Measurements from ENCODE around the gene SLC1A2.

Gene SLC1A2

GRCh38 chr11:35242412-35243242, 176.7 kb downstream of the SLC1A2 start:
- Histone ChIP-seq H3K4me1 (peaks cover 0 to 16% (median 11%) of the 10 kb centered on the region in 4 donors), H3K36me3 (no peaks in the 10 kb centered on the region), H3K27me3 (no peaks in the 10 kb centered on the region), H3K27ac (no peak overlapping the region), H3K9me3 (no peaks in the 10 kb centered on the region), H3K4me3 (no peak overlapping the region)
- no peak for TF ChIP-seq CTCF (IDR thresholded peaks at IDR 0.05)
- intact Hi-C loops (cut with DNase I; ENCODE audit: low total_unique reads) = no loop called here
- no peak for DNase-seq

GRCh38 chr11:35241531-35241930, 177.8 kb downstream of the SLC1A2 start:
- DNase-seq = no peak
- H3K27ac ChIP-seq = no peak overlapping the region
- H3K27me3 ChIP-seq = no peaks in the 10 kb centered on the region
- H3K4me3 ChIP-seq = no peak overlapping the region
- H3K4me1 ChIP-seq = peaks cover 0 to 9% (median 2%) of the 10 kb centered on the region in 4 donors
- no peak for TF ChIP-seq CTCF (IDR thresholded peaks at IDR 0.05)
- H3K9me3 ChIP-seq = no peaks in the 10 kb centered on the region
- intact Hi-C loops (cut with DNase I; ENCODE audit: low total_unique reads) = no loop called here
- H3K36me3 ChIP-seq = no peaks in the 10 kb centered on the region

GRCh38 chr11:35241083-35241482, 178.3 kb downstream of the SLC1A2 start:
- H3K4me3 ChIP-seq = no peak overlapping the region
- TF ChIP-seq CTCF (IDR thresholded peaks at IDR 0.05) = no peak
- no peaks in the 10 kb centered on the region for H3K9me3 ChIP-seq
- intact Hi-C loops (cut with DNase I; ENCODE audit: low total_unique reads) = no loop called here
- peaks cover 0 to 5% (median under 1%) of the 10 kb centered on the region in 4 donors for H3K4me1 ChIP-seq
- DNase-seq = no peak
- no peak overlapping the region for H3K27ac ChIP-seq
- no peaks in the 10 kb centered on the region for H3K27me3 ChIP-seq
- no peaks in the 10 kb centered on the region for H3K36me3 ChIP-seq

DNA sequence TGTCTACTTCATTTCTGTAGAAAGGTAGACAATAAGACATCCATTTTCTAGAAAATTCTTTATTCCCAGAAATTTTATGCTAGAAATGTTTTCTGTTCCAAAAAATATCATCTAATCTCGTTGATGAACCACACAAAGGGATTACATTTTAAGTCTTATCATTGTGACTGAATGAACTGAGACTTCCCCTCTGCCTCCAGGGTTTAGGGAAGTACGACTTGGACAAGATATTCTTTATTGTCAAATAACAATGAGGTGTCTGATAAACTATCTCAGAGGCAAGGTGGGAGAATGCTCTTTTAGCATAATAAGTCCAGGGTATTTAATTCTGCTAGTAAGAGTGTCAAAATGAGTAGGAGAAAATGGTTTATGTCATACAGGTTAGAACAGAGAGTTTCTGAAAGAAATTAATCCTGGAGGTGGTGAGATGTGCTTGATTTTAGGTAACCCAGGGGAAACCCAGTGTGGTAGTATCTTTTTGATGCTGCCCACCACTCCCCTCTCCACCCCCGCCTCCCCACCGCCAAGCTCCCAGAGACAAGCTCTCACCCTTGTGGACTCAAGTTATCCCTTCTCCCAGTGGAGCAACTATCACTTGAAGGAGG, 179.8 kb downstream of the SLC1A2 start:
- no peak for DNase-seq
- no peak overlapping the region for H3K27ac ChIP-seq
- intact Hi-C loops (cut with DNase I; ENCODE audit: low total_unique reads) = no loop called here

DNA sequence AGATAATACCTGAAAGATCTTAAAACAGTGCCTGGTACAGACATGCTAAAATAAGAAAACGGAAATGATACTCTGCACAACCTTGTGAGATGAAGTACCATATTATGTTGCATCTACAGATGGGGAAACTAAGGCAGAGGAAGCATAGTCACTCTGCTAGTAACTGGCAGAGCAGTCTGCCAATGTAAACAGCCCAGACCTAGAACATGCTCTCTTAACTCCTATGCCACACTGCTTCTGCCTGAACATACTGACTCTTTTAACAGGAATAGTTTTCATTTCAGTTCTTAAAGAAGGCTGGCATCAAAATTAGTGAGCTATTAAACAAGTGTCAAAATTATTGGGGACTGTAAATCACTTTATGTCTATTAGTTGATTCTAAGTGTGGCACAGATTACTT, 180.5 kb downstream of the SLC1A2 start:
- H3K4me3 ChIP-seq = no peak overlapping the region
- TF ChIP-seq CTCF (IDR thresholded peaks at IDR 0.05) = no peak
- intact Hi-C loops (cut with DNase I; ENCODE audit: low total_unique reads) = no loop called here
- no peaks in the 10 kb centered on the region for H3K36me3 ChIP-seq
- no peaks in the 10 kb centered on the region for H3K9me3 ChIP-seq
- H3K27ac ChIP-seq = no peak overlapping the region
- DNase-seq = no peak
- H3K4me1 ChIP-seq = no peaks in the 10 kb centered on the region
- no peaks in the 10 kb centered on the region for H3K27me3 ChIP-seq

More for the DNA sequence above, 179.8 kb downstream of the SLC1A2 start:
- Histone ChIP-seq H3K9me3 (no peaks in the 10 kb centered on the region), H3K36me3 (no peaks in the 10 kb centered on the region), H3K4me3 (no peak overlapping the region), H3K4me1 (no peaks in the 10 kb centered on the region), H3K27me3 (no peaks in the 10 kb centered on the region)
- no peak for TF ChIP-seq CTCF (IDR thresholded peaks at IDR 0.05)

All from tibial artery (tissue), 4 donors.